Neural progenitor cell (in vitro differentiated cells): ENCODE results near the gene TOB1. TPM values are rescaled to one million over a fixed set of nuclear protein-coding genes. Genes with fewer than 3 reads are reported as not detected.

Source experiments
- DNase-seq: peaks from one replicate; pipeline ENCODE4 v3.0.0-alpha.2; 2016; ENCODE audit warnings: low spot score
- H2AFZ ChIP-seq: fragments of 200-600 bp; sonication (generic); replicated peaks from 2 replicates; pipeline ENCODE4 v1.6.1; 2016; ENCODE audit warnings: antibody characterized with exemption
- H3F3A ChIP-seq: fragments of 200-600 bp; sonication (generic); 2 replicates; pipeline ENCODE4 v1.6.1; 2016; ENCODE audit warnings: antibody characterized with exemption, low read depth
- H3K27ac ChIP-seq: fragments of 200-600 bp; sonication (generic); 2 replicates; pipeline ENCODE4 v1.5.1; 2016; ENCODE audit warnings: mild to moderate bottlenecking
- H3K27me3 ChIP-seq: fragments of 200-600 bp; sonication (generic); 2 replicates; pipeline ENCODE4 v1.6.1; 2016; ENCODE audit warnings: mild to moderate bottlenecking, moderate library complexity
- H3K36me3 ChIP-seq: fragments of 200-600 bp; sonication (generic); 2 replicates; pipeline ENCODE4 v1.5.1; 2016
- H3K4me1 ChIP-seq: fragments of 200-600 bp; sonication (generic); 2 replicates; pipeline ENCODE4 v1.6.1; 2016; ENCODE audit warnings: mixed run types
- H3K4me2 ChIP-seq: fragments of 200-600 bp; sonication (generic); 2 replicates; pipeline ENCODE4 v1.6.1; 2016
- H3K4me3 ChIP-seq: fragments of 200-600 bp; sonication (generic); 2 replicates; pipeline ENCODE4 v1.5.1; 2016
- H3K79me2 ChIP-seq: fragments of 200-600 bp; sonication (generic); 2 replicates; pipeline ENCODE4 v1.6.1; 2016; ENCODE audit warnings: low read depth
- H3K9ac ChIP-seq: fragments of 200-600 bp; sonication (generic); 2 replicates; pipeline ENCODE4 v1.6.1; 2016
- H3K9me3 ChIP-seq: fragments of 200-600 bp; sonication (generic); 2 replicates; pipeline ENCODE4 v1.5.1; 2016; ENCODE audit warnings: low read depth
- H4K20me1 ChIP-seq: fragments of 200-600 bp; sonication (generic); 2 replicates; pipeline ENCODE4 v1.6.1; 2016; ENCODE audit warnings: low read depth
- H3K27ac Mint-ChIP-seq: 3 replicates; pipeline ENCODE4 v1.8.0; 2021; ENCODE audit warnings: mixed read lengths
- H3K27me3 Mint-ChIP-seq: 2 replicates; pipeline ENCODE4 v1.8.0; 2022; ENCODE audit warnings: low read depth, mild to moderate bottlenecking, inconsistent platforms, moderate library complexity, mixed read lengths; ENCODE audit not compliant: insufficient read depth
- H3K36me3 Mint-ChIP-seq: 3 replicates; pipeline ENCODE4 v1.8.0; 2021; ENCODE audit warnings: mixed read lengths
- H3K4me1 Mint-ChIP-seq: 3 replicates; pipeline ENCODE4 v1.8.0; 2021; ENCODE audit warnings: mixed read lengths
- H3K4me3 Mint-ChIP-seq: 3 replicates; pipeline ENCODE4 v1.8.0; 2021; ENCODE audit warnings: mild to moderate bottlenecking, moderate library complexity, mixed read lengths
- H3K9me3 Mint-ChIP-seq: 3 replicates; pipeline ENCODE4 v1.8.0; 2020; ENCODE audit warnings: mixed read lengths
- EZH2 ChIP-seq: fragments of 200-600 bp; sonication (generic); IDR thresholded peaks from 2 replicates; pipeline ENCODE4 v1.6.1; 2017; ENCODE audit warnings: antibody characterized with exemption, mild to moderate bottlenecking, moderate library complexity
- EZH2phosphoT487 ChIP-seq: fragments of 200-600 bp; sonication (generic); IDR thresholded peaks from 2 replicates; pipeline ENCODE4 v1.6.1; 2017; ENCODE audit warnings: antibody characterized with exemption
- total RNA-seq: library from RNA; depleted of rRNA; stranded (reverse); fragments of >200 nt; gene quantifications from 2 replicates; pipeline ENCODE4 v1.2.3, GENCODE V29; 2015; ENCODE audit warnings: low replicate concordance
- TF ChIP-seq, protein P1 (sequence below): fragments of 200-600 bp; sonication (generic); IDR thresholded peaks from 2 replicates; pipeline ENCODE4 v1.5.1; 2017; ENCODE audit warnings: antibody characterized with exemption, mild to moderate bottlenecking

Gene TOB1
- total RNA-seq, 1 donor from 2014 or later, result 18.2 TPM

DNA sequence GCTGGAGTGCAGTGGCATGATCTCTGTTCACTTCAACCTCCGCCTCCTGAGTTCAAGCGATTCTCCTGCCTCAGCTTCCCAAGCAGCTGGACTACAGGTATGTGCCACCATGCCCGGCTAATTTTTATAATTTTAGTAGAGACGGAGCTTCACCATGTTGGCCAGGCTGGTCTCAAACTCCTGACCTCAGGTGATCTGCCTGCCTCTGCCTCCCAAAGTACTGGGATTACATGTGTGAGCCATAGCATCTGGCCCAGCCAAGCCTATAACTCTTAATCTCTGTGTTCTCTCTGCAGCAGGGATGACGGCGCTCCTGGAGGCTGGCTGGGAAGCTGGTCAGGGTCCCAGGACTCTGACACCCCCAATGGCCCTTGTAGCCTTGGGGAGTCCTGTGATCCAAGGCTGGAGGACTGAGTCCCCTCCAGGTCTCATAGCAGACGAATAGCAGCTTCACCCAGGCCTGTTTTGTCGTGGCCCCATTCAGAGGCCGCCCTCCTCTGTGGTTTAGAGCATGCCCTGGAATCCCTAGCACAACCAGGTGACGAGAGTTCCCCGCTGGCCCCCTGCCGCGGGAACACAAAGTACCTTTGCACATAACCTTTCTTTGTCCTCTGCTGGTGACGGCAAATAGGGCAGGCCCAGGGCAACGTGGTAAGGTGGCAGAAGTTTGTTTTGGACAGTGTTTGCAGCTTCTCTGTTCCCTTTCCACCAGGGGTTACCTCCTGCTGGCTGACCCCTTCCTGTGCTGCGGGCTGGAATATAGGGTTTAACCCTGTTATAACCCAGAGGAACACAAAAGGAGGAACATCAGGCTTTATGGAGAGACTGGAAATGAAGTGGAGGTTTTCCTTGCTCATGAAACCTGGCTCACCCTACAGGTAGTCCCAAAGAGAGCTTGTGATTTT is 43.0 kb upstream of the TOB1 start:
- no peaks in the 10 kb centered on the region for H3K79me2 ChIP-seq
- TF ChIP-seq EZH2, result no peak
- no peak for TF ChIP-seq EZH2phosphoT487
- TF ChIP-seq, protein P1, sequence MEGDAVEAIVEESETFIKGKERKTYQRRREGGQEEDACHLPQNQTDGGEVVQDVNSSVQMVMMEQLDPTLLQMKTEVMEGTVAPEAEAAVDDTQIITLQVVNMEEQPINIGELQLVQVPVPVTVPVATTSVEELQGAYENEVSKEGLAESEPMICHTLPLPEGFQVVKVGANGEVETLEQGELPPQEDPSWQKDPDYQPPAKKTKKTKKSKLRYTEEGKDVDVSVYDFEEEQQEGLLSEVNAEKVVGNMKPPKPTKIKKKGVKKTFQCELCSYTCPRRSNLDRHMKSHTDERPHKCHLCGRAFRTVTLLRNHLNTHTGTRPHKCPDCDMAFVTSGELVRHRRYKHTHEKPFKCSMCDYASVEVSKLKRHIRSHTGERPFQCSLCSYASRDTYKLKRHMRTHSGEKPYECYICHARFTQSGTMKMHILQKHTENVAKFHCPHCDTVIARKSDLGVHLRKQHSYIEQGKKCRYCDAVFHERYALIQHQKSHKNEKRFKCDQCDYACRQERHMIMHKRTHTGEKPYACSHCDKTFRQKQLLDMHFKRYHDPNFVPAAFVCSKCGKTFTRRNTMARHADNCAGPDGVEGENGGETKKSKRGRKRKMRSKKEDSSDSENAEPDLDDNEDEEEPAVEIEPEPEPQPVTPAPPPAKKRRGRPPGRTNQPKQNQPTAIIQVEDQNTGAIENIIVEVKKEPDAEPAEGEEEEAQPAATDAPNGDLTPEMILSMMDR, result no peak
- no peaks in the 10 kb centered on the region for H3K27me3 ChIP-seq
- H3K4me2 ChIP-seq, result no peak overlapping the region
- H3K9ac ChIP-seq, result no peak overlapping the region
- no peak overlapping the region for H2AFZ ChIP-seq
- peaks cover 42% of the 10 kb centered on the region for H3K4me1 ChIP-seq
- Mint-ChIP-seq H3K4me3 (peak overlapping the region; percentile 30), H3K4me1 (peaks cover 56% of the 10 kb centered on the region), H3K27me3 (peaks cover 13% of the 10 kb centered on the region), H3K36me3 (no peaks in the 10 kb centered on the region), H3K27ac (peak overlapping the region; percentile 86), H3K9me3 (no peaks in the 10 kb centered on the region)
- no peaks in the 10 kb centered on the region for H4K20me1 ChIP-seq
- no peaks in the 10 kb centered on the region for H3K9me3 ChIP-seq
- H3K36me3 ChIP-seq, result no peaks in the 10 kb centered on the region
- DNase-seq, result peak; percentile 55
- H3F3A ChIP-seq, result peaks cover 40% of the 10 kb centered on the region
- H3K27ac ChIP-seq, result no peak overlapping the region
- no peak overlapping the region for H3K4me3 ChIP-seq

DNA sequence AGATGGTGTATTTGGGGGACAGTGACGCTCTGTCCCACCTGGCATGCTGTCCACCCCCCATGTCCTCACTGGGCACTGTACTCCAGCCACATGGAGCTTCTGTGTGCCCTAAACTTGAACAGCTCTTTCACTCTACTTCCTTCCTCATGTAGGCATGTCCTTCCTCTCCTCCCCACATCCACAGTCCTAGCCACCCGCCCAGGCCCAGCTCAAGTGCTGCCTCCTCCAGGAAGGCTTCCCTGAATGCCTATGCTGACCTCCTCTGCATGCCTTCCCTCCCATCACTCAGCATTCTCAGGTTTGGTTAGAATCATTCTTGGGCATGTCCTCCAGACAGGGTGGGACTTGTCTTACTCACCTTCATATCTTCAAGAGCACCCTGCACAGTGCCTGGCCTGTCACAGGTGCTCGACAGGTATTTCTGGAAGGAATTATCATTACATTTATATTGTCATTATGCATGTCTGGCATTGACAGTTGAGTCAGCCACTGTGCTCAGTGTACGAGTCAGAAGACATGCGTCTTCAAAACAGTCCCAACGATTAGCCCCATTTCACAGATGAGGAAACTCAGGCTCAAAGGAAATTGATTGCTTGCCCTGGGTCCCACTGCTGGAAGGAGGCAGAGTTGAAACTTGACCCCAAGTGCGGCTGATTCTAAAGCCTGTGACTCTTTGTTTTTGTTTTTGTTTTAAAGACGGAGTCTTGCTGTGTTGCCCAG is 42.1 kb upstream of the TOB1 start:
- no peaks in the 10 kb centered on the region for H4K20me1 ChIP-seq
- H3K4me3 Mint-ChIP-seq, result peak overlapping the region; percentile 48
- no peaks in the 10 kb centered on the region for H3K79me2 ChIP-seq
- H3K27ac Mint-ChIP-seq, result peak overlapping the region; percentile 58
- no peaks in the 10 kb centered on the region for H3K9me3 Mint-ChIP-seq
- TF ChIP-seq EZH2phosphoT487 (no peak), EZH2 (no peak)
- TF ChIP-seq, protein P1, result no peak
- no peaks in the 10 kb centered on the region for H3K36me3 ChIP-seq
- peaks cover 60% of the 10 kb centered on the region for H3K4me1 Mint-ChIP-seq
- no peak for DNase-seq
- peaks cover 14% of the 10 kb centered on the region for H3K27me3 Mint-ChIP-seq
- H2AFZ ChIP-seq, result no peak overlapping the region
- H3K27me3 ChIP-seq, result no peaks in the 10 kb centered on the region
- H3F3A ChIP-seq, result peaks cover 48% of the 10 kb centered on the region
- H3K4me3 ChIP-seq, result no peak overlapping the region
- H3K4me2 ChIP-seq, result no peak overlapping the region
- H3K9me3 ChIP-seq, result no peaks in the 10 kb centered on the region
- H3K36me3 Mint-ChIP-seq, result no peaks in the 10 kb centered on the region
- H3K4me1 ChIP-seq, result peaks cover 50% of the 10 kb centered on the region
- H3K27ac ChIP-seq, result no peak overlapping the region
- no peak overlapping the region for H3K9ac ChIP-seq

DNA sequence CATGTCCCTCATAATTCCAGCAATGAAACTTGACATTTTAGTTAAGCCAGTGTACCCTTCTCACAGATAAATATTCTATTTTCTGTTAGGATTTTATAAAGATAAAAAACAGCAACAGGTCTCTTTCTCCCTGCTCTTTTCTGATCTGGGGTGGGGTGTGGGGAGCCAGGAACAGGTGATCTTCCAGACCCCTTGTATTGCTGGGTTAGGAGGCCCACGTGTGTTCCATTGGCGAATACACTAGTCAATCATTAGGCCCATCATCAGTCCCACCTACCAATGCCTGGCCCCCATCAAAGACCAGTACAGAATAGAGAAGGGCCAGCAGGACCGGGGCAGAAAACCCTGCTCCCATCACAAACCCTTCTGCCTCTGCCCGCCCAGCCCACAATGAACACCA is 40.3 kb upstream of the TOB1 start:
- Histone ChIP-seq H2AFZ (no peak overlapping the region), H3K9me3 (no peaks in the 10 kb centered on the region), H3K27ac (no peak overlapping the region), H3K36me3 (no peaks in the 10 kb centered on the region), H3K79me2 (no peaks in the 10 kb centered on the region), H3K4me1 (peaks cover 57% of the 10 kb centered on the region), H4K20me1 (no peaks in the 10 kb centered on the region), H3F3A (peaks cover 57% of the 10 kb centered on the region), H3K9ac (no peak overlapping the region), H3K27me3 (no peaks in the 10 kb centered on the region), H3K4me3 (no peak overlapping the region), H3K4me2 (no peak overlapping the region)
- Mint-ChIP-seq H3K9me3 (no peaks in the 10 kb centered on the region), H3K4me1 (peaks cover 63% of the 10 kb centered on the region), H3K4me3 (no peak overlapping the region), H3K27ac (no peak overlapping the region), H3K36me3 (no peaks in the 10 kb centered on the region), H3K27me3 (peaks cover 18% of the 10 kb centered on the region)
- DNase-seq, result no peak
- TF ChIP-seq EZH2phosphoT487 (no peak), EZH2 (no peak)
